Measurements from ENCODE around the gene EFNA3. TPM values are rescaled to one million over a fixed set of nuclear protein-coding genes. Genes with fewer than 3 reads are reported as not detected.

Gene EFNA3
- total and polyA plus RNA-seq, 2 donors (not counting 3 experiments of a cell fraction or from before 2014, with no cell fraction given): 2.2 to 2.5 TPM

DNA sequence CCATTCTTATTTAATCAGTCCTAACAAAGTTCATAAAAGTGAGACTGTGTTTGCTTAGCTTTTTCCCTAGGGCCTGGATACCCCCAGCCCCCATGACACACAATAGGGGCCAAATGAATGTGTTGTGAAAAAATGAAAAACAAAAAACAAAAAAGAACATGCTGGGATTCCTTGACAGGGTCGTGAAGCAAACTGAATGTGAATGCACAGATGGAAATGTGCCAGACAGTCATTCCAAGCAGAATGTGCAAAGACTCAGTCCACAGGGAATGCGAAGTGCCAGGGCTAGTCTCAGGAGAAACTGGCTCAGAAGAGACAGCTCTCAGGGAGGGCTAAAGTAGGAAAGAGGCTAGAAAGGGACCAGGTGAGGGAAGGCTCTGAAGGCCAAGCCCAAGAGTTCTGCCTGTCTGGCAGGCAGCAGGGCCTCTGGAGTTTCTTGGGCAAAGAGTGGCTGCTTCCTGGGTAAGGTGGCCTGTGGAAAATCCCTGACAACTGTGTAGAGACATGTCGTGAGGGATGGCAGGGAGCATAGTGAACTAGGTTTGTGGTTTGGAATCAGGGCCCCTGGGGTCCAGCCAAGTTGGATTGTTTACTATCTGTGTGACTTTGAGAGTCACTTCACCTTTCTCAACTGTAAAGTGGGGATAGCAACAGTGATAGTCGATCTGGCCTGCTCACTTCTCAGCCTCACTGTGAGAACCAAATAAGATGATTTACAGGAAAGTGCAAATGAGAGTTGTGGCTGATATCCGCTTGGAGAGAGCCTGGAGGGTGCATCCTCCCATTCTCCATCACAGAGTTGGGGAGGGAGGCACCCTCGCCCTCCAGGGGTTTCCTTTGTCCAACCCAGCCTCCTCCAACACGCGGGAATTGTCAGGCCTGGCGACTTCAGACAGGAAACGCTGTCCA is 28.7 kb upstream of the EFNA3 start:
- DNase-seq (ENCODE audit: low read depth, low spot score) (no peak), FAIRE-seq (peak; percentile 59)
- dilution Hi-C loops (cut with MboI; ENCODE audit: extremely low pct_ligation_motif_present, low sequenced_read_pairs) (no loop called here), intact Hi-C loops (cut with micrococcal nuclease) (loop anchor here (1.0 to 2.0 kb wide), 2 partner anchors 33 to 89 kb away; partner anchors contain the start of gene PYGO2)
- Histone ChIP-seq H2AFZ (ENCODE audit: low read depth, low read length) (peak overlapping the region; percentile 73), H4K20me1 (replicated peaks; ENCODE audit: control insufficient read depth, extremely low read depth, insufficient read depth, low read length) (no peaks in the 10 kb centered on the region), H3K27me3 (ENCODE audit: control insufficient read depth in 2 of 2, insufficient read depth in 2 of 2, low read length in 2 of 2) (no peaks in the 10 kb centered on the region), H3K79me2 (ENCODE audit: control insufficient read depth, insufficient read depth, low read length) (peaks cover 21% of the 10 kb centered on the region), H3K9me1 (replicated peaks; ENCODE audit: control insufficient read depth, extremely low read depth, insufficient read depth, low read length) (no peaks in the 10 kb centered on the region), H3K4me2 (ENCODE audit: insufficient read depth, low read length) (peak overlapping the region; percentile 62), H3K36me3 (ENCODE audit: control insufficient read depth in 2 of 2, extremely low read depth in 1 of 2, insufficient read depth in 2 of 2, low read length in 2 of 2) (peaks cover 0 to 4% of the 10 kb centered on the region in 2 experiments), H3K4me3 (replicated peaks in 1 of 3; ENCODE audit: insufficient read depth in 1 of 3, low read depth in 1 of 3, low read length in 3 of 3) (peak overlapping the region in 2 of 3 experiments; percentile 20 to 75), H3K4me1 (ENCODE audit: control insufficient read depth, extremely low read depth, insufficient read depth, low read length) (peaks cover 31% of the 10 kb centered on the region), H3K27ac (ENCODE audit: insufficient read depth, low read depth, low read length) (peak overlapping the region; percentile 53), H3K9ac (replicated peaks; ENCODE audit: extremely low read depth, insufficient read depth, low read length) (peak overlapping the region; percentile 46), H3K9me3 (replicated peaks; ENCODE audit: control insufficient read depth, insufficient read depth, low read length) (no peaks in the 10 kb centered on the region)
- CTCF ChIA-PET: interaction anchor here (0.8 to 6.1 kb wide), 17 partner anchors 11 to 123 kb away, joined by 3 to 59 read pairs (median 8); partner anchors contain the start of genes DCST1, DCST2, EFNA3 and KRTCAP2
- TSS peak; percentile 53 for BruUV-seq (replicated peaks)
- TF ChIP-seq, protein P1, sequence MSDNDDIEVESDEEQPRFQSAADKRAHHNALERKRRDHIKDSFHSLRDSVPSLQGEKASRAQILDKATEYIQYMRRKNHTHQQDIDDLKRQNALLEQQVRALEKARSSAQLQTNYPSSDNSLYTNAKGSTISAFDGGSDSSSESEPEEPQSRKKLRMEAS (IDR thresholded peaks at IDR 0.05; ENCODE audit: insufficient read depth, insufficient read length): no peak
- TF ChIP-seq, protein P2, sequence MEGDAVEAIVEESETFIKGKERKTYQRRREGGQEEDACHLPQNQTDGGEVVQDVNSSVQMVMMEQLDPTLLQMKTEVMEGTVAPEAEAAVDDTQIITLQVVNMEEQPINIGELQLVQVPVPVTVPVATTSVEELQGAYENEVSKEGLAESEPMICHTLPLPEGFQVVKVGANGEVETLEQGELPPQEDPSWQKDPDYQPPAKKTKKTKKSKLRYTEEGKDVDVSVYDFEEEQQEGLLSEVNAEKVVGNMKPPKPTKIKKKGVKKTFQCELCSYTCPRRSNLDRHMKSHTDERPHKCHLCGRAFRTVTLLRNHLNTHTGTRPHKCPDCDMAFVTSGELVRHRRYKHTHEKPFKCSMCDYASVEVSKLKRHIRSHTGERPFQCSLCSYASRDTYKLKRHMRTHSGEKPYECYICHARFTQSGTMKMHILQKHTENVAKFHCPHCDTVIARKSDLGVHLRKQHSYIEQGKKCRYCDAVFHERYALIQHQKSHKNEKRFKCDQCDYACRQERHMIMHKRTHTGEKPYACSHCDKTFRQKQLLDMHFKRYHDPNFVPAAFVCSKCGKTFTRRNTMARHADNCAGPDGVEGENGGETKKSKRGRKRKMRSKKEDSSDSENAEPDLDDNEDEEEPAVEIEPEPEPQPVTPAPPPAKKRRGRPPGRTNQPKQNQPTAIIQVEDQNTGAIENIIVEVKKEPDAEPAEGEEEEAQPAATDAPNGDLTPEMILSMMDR (IDR thresholded peaks at IDR 0.05; ENCODE audit: extremely low read depth in 1 of 2, insufficient read depth in 1 of 2, low read depth in 1 of 2, low read length in 2 of 2): no peak
- TF ChIP-seq MYC (IDR thresholded peaks at IDR 0.05; ENCODE audit: low read depth, low read length): no peak
- no peak for TF ChIP-seq FOS (IDR thresholded peaks at IDR 0.05; ENCODE audit: borderline replicate concordance, insufficient read depth, low read length)
- no peak for TF ChIP-seq GATA2 (IDR thresholded peaks at IDR 0.05; ENCODE audit: insufficient read depth, insufficient read length, low read depth, low read length)
- POLR2A ChIA-PET: interaction anchor here (1.6 kb wide), 1 partner anchor 35 kb away, joined by 4 read pairs; no protein-coding TSS in a partner anchor

Data from endothelial cell of umbilical vein (primary cell).